HCT116 (cell line): ENCODE data around the gene UNC79. TPM values are rescaled to one million over a fixed set of nuclear protein-coding genes. Genes with fewer than 3 reads are reported as not detected.

Experiments used
- ATAC-seq: fragments of 200-7000 bp; cut with Tn5 transposase; 2 replicates; pipeline ENCODE4 v1.9.1; 2020; ENCODE audit warnings: mild to moderate bottlenecking, moderate library complexity
- BruUV-seq: library from RNA; stranded (reverse); fragments of 400-500 nt; replicated peaks from 2 replicates; lab custom pipeline; 2021; lab: Mats Ljungman, UMichigan
- CTCF ChIA-PET: fragments of 300-600 bp; sonication (Branson Sonifier 250); formaldehyde crosslinking; loops from one replicate; lab custom pipeline; 2021; ENCODE audit warnings: antibody characterized with exemption; lab: Charles Lee
- POLR2A ChIA-PET: fragments of 300-600, 350-600 bp; sonication (Branson Sonifier 250); formaldehyde crosslinking; loops from one replicate; lab custom pipeline; 2021; ENCODE audit warnings: antibody characterized with exemption; lab: Charles Lee
- RAD21 ChIA-PET, 2 experiments: fragments of 300-600 bp; sonication (Branson Sonifier 250); formaldehyde crosslinking; loops; one replicate each; lab custom pipeline; 2023; ENCODE audit warnings: low total read pairs in 2 of 2; ENCODE audit not compliant: uncharacterized antibody in 2 of 2, unreplicated experiment in 2 of 2, low non-redundant PET in 1 of 2; lab: Charles Lee
- DNase-seq: peaks from one replicate; pipeline ENCODE4 v3.0.0-alpha.2; 2010; ENCODE audit warnings: low read depth, low spot score
- H2AFZ ChIP-seq: fragments of 200-600 bp; shearing (Covaris generic), sonication (generic); 2 replicates; pipeline ENCODE4 v1.6.1; 2017; ENCODE audit warnings: low read depth, mixed run types, mixed read lengths, antibody characterized with exemption, low read length; ENCODE audit not compliant: poor library complexity, severe bottlenecking
- H3K27ac ChIP-seq: 2 replicates; pipeline ENCODE4 v1.5.1; 2012; ENCODE audit warnings: low read depth, low read length
- H3K27me3 ChIP-seq: fragments of 200-600 bp; sonication (generic); 2 replicates; pipeline ENCODE4 v1.6.1; 2016; ENCODE audit warnings: mixed run types, low read length, mixed read lengths; ENCODE audit not compliant: insufficient read depth
- H3K36me3 ChIP-seq, 2 experiments: fragments of 200-500 bp in 1 of 2; fragments of 200-600 bp in 1 of 2; sonication (Bioruptor generic) in 1 of 2; sonication (generic) in 1 of 2; 2 replicates each; pipeline versions ENCODE4 v1.5.1 to v1.6.1; 2014 to 2016; ENCODE audit warnings: low read length in 2 of 2, inconsistent platforms in 1 of 2, mixed read lengths in 1 of 2, mixed run types in 1 of 2; ENCODE audit not compliant: insufficient read depth in 2 of 2, control insufficient read depth in 1 of 2
- H3K4me1 ChIP-seq, 2 experiments: fragments of 200-600 bp in 1 of 2; sonication (generic) in 1 of 2; 2 replicates each; pipeline versions ENCODE4 v1.5.1 to v1.6.1; 2012 to 2017; ENCODE audit warnings: low read length in 2 of 2, inconsistent platforms in 1 of 2, mild to moderate bottlenecking in 1 of 2, mixed read lengths in 1 of 2, mixed run types in 1 of 2, moderate library complexity in 1 of 2; ENCODE audit not compliant: insufficient read depth in 2 of 2, control insufficient read depth in 1 of 2
- H3K4me2 ChIP-seq: fragments of 200-600 bp; sonication (generic); 2 replicates; pipeline ENCODE4 v1.6.1; 2017; ENCODE audit warnings: mixed run types, low read length, mixed read lengths
- H3K4me3 ChIP-seq, 2 experiments: fragments of 200-600 bp in 1 of 2; sonication (generic) in 1 of 2; replicated peaks in 1 of 2; 2 replicates each; pipeline ENCODE4 v1.5.1; 2011 to 2016; ENCODE audit warnings: low read length in 2 of 2, control low read depth in 1 of 2, low read depth in 1 of 2, mild to moderate bottlenecking in 1 of 2, mixed read lengths in 1 of 2, mixed run types in 1 of 2
- H3K79me2 ChIP-seq: fragments of 200-600 bp; sonication (generic); 2 replicates; pipeline ENCODE4 v1.6.1; 2017; ENCODE audit warnings: mild to moderate bottlenecking, mixed run types, low read length, moderate library complexity, mixed read lengths; ENCODE audit not compliant: insufficient read depth
- H3K9ac ChIP-seq: fragments of 200-600 bp; sonication (generic); 2 replicates; pipeline ENCODE4 v1.6.1; 2016; ENCODE audit warnings: low read length, mixed read lengths
- H3K9me2 ChIP-seq: fragments of 200-600 bp; sonication (generic), shearing (Covaris generic); 2 replicates; pipeline ENCODE4 v1.6.1; 2017; ENCODE audit warnings: mixed run types, mild to moderate bottlenecking, moderate library complexity; ENCODE audit not compliant: insufficient read depth
- H3K9me3 ChIP-seq, 2 experiments: fragments of 200-500 bp in 1 of 2; fragments of 200-600 bp in 1 of 2; sonication (Bioruptor generic) in 1 of 2; sonication (generic) in 1 of 2; 2 replicates each; pipeline ENCODE4 v1.6.1; 2014 to 2017; ENCODE audit warnings: low read length in 2 of 2, mixed read lengths in 2 of 2, inconsistent platforms in 1 of 2, low read depth in 1 of 2, mild to moderate bottlenecking in 1 of 2, mixed run types in 1 of 2, moderate library complexity in 1 of 2; ENCODE audit not compliant: control insufficient read depth in 1 of 2, insufficient read depth in 1 of 2
- H4K20me1 ChIP-seq: fragments of 200-600 bp; sonication (generic), shearing (Covaris generic); 2 replicates; pipeline ENCODE4 v1.6.1; 2017; ENCODE audit warnings: mixed run types, mild to moderate bottlenecking, moderate library complexity; ENCODE audit not compliant: insufficient read depth
- CBX3 ChIP-seq: IDR thresholded peaks from 2 replicates; pipeline ENCODE4 v1.6.1; 2012; ENCODE audit warnings: low read depth
- EGR1 ChIP-seq: IDR thresholded peaks from 2 replicates; pipeline ENCODE4 v1.6.1; 2012; ENCODE audit warnings: low read depth
- ELF1 ChIP-seq: IDR thresholded peaks from 2 replicates; pipeline ENCODE4 v1.6.1; 2012; ENCODE audit warnings: low read depth, borderline replicate concordance
- EZH2 ChIP-seq: fragments of 200-600 bp; sonication (generic); IDR thresholded peaks from 2 replicates; pipeline ENCODE4 v1.6.1; 2017; ENCODE audit warnings: antibody characterized with exemption, mixed run types
- EZH2phosphoT487 ChIP-seq: fragments of 200-600 bp; IDR thresholded peaks from 2 replicates; pipeline ENCODE4 v1.6.1; 2018; ENCODE audit warnings: antibody characterized with exemption, borderline replicate concordance
- POLR2AphosphoS5 ChIP-seq: IDR thresholded peaks from 2 replicates; pipeline ENCODE4 v1.6.1; 2011; ENCODE audit warnings: mild to moderate bottlenecking, low read depth, low read length, moderate library complexity
- SRF ChIP-seq: IDR thresholded peaks from 2 replicates; pipeline ENCODE4 v1.6.1; 2012; ENCODE audit warnings: low read depth
- ZFX ChIP-seq: fragments of 450-650 bp; IDR thresholded peaks from 2 replicates; pipeline ENCODE4 v1.6.1; 2017
- ZNF274 ChIP-seq: fragments of 200-500 bp; sonication (Bioruptor generic); IDR thresholded peaks from 2 replicates; pipeline ENCODE4 v1.6.1; 2014; ENCODE audit warnings: mild to moderate bottlenecking, low read depth, low read length, inconsistent platforms
- intact Hi-C: fragments of 100-400 bp; cut with micrococcal nuclease; formaldehyde crosslinking; loops from 2 replicates; pipeline ENCODE4 v1.10.0; 2022
- total RNA-seq: library from RNA; stranded (reverse); gene quantifications from one replicate; pipeline ENCODE4 v1.2.1, GENCODE V29; 2021; ENCODE audit not compliant: unreplicated experiment
- TF ChIP-seq, protein P1 (sequence below): IDR thresholded peaks from 2 replicates; pipeline ENCODE4 v1.6.1; 2011; ENCODE audit warnings: mild to moderate bottlenecking, low read length, moderate library complexity; ENCODE audit not compliant: insufficient replicate concordance; ENCODE audit errors: extremely low read depth
- TF ChIP-seq, protein P2 (sequence below), 3 experiments: fragments of 200-600 bp in 1 of 3; sonication (generic) in 1 of 3; IDR thresholded peaks in 2 of 3; conservative IDR thresholded peaks in 1 of 3; 2 replicates each; pipeline ENCODE4 v1.5.1; 2012 to 2017; ENCODE audit warnings: low read depth in 2 of 3, low read length in 2 of 3, antibody characterized with exemption in 1 of 3, borderline replicate concordance in 1 of 3, control low read depth in 1 of 3, mild to moderate bottlenecking in 1 of 3, mixed read lengths in 1 of 3, mixed run types in 1 of 3, moderate library complexity in 1 of 3; ENCODE audit not compliant: insufficient read depth in 1 of 3
- TF ChIP-seq, protein P3 (sequence below): IDR thresholded peaks from 2 replicates; pipeline ENCODE4 v1.6.1; 2012

Gene UNC79
- total RNA-seq, 1 experiment from 2014 or later, result 0.10 TPM

DNA sequence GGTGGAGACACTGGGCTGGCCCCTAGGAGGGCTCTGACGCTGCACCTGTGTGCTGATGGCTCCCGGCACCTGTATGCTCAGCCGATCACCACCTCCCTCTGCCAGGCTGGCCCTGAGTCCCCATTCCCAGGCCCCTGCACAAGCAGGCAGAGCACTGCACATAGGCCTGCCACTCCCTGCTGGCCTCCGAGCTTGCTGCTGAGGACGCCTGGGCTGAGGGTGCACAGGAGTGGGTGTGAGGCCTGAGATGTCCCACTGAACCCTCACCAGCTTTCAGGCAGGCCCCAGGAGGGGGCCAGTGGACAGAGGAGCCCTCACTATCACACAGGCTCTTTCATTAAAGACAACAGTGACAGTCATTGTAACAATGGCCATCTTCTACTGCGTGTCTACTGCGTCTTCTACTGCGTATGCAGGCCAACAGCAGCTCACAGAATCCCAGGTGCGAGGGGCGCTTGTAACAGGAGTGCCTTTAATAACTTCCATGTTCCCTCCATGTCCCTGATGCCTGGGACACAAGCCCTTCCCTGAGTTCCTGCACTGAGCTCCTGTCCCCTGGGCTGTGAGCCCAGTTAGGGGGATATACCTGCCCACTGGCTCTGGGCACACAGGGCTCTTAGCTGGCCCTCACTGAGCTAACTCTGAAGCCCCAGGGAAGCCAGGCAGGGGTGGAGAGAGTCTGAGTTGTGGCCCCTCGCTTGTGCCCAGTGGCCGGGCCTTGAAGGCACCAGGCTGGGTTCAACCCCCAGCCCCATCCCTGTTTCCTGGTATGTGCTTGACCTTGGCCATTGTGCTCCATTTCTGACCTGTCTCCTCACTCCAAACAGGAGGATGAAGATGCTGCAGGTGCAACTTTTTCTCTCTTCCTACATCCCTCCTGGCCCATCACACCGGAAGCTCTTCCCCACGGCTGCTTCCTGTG is 286.3 kb downstream of the UNC79 start:
- no peak for DNase-seq
- no peaks in the 10 kb centered on the region for H3K9me3 ChIP-seq
- H3K9me2 ChIP-seq, result no peaks in the 10 kb centered on the region
- no peak overlapping the region for H3K9ac ChIP-seq
- H2AFZ ChIP-seq, result no peak overlapping the region
- CTCF ChIA-PET, result no interaction called here
- ATAC-seq, result no peak
- H3K79me2 ChIP-seq, result no peaks in the 10 kb centered on the region
- intact Hi-C loops, result no loop called here
- POLR2A ChIA-PET, result no interaction called here
- H3K4me1 ChIP-seq, result peaks cover 0 to 4% of the 10 kb centered on the region in 2 experiments; a peak in 1 of 4 replicates
- H3K4me3 ChIP-seq, result no peak overlapping the region
- no peak overlapping the region for H3K27ac ChIP-seq
- no peaks in the 10 kb centered on the region for H3K36me3 ChIP-seq
- BruUV-seq, result no TSS peak
- no peaks in the 10 kb centered on the region for H3K27me3 ChIP-seq
- RAD21 ChIA-PET, result no interaction called here
- no peak for TF ChIP-seq POLR2AphosphoS5
- TF ChIP-seq ZFX, result no peak
- no peak for TF ChIP-seq ZNF274
- TF ChIP-seq EGR1, result no peak
- TF ChIP-seq EZH2phosphoT487, result no peak
- TF ChIP-seq, protein P1, sequence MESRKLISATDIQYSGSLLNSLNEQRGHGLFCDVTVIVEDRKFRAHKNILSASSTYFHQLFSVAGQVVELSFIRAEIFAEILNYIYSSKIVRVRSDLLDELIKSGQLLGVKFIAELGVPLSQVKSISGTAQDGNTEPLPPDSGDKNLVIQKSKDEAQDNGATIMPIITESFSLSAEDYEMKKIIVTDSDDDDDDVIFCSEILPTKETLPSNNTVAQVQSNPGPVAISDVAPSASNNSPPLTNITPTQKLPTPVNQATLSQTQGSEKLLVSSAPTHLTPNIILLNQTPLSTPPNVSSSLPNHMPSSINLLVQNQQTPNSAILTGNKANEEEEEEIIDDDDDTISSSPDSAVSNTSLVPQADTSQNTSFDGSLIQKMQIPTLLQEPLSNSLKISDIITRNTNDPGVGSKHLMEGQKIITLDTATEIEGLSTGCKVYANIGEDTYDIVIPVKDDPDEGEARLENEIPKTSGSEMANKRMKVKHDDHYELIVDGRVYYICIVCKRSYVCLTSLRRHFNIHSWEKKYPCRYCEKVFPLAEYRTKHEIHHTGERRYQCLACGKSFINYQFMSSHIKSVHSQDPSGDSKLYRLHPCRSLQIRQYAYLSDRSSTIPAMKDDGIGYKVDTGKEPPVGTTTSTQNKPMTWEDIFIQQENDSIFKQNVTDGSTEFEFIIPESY, result no peak
- TF ChIP-seq EZH2, result no peak
- TF ChIP-seq CBX3, result no peak
- TF ChIP-seq ELF1, result no peak
- no peak for TF ChIP-seq SRF
- TF ChIP-seq, protein P2, sequence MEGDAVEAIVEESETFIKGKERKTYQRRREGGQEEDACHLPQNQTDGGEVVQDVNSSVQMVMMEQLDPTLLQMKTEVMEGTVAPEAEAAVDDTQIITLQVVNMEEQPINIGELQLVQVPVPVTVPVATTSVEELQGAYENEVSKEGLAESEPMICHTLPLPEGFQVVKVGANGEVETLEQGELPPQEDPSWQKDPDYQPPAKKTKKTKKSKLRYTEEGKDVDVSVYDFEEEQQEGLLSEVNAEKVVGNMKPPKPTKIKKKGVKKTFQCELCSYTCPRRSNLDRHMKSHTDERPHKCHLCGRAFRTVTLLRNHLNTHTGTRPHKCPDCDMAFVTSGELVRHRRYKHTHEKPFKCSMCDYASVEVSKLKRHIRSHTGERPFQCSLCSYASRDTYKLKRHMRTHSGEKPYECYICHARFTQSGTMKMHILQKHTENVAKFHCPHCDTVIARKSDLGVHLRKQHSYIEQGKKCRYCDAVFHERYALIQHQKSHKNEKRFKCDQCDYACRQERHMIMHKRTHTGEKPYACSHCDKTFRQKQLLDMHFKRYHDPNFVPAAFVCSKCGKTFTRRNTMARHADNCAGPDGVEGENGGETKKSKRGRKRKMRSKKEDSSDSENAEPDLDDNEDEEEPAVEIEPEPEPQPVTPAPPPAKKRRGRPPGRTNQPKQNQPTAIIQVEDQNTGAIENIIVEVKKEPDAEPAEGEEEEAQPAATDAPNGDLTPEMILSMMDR (IDR thresholded peaks at IDR 0.05 in 2 of 3, conservative IDR thresholded peaks at IDR 0.05 in 1 of 3; ENCODE audit: borderline replicate concordance in 1 of 3, insufficient read depth in 1 of 3, low read depth in 2 of 3, low read length in 2 of 3), result no peak
- TF ChIP-seq, protein P3, sequence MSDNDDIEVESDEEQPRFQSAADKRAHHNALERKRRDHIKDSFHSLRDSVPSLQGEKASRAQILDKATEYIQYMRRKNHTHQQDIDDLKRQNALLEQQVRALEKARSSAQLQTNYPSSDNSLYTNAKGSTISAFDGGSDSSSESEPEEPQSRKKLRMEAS, result no peak
- no peaks in the 10 kb centered on the region for H4K20me1 ChIP-seq
- no peak overlapping the region for H3K4me2 ChIP-seq
